Panc1 (cell line): ENCODE data around the gene NRBP1.

Source experiments
- POLR2AphosphoS5 ChIP-seq: IDR thresholded peaks from 2 replicates; pipeline ENCODE4 v1.6.1; 2012; ENCODE audit warnings: mild to moderate bottlenecking, low read depth, low read length, moderate library complexity
- SIN3A ChIP-seq: IDR thresholded peaks from 2 replicates; pipeline ENCODE4 v1.6.1; 2012; ENCODE audit warnings: low read depth, mild to moderate bottlenecking, low read length, moderate library complexity, borderline replicate concordance; ENCODE audit not compliant: insufficient read depth
- TCF7L2 ChIP-seq: IDR thresholded peaks from 2 replicates; pipeline ENCODE4 v1.6.1; 2011; ENCODE audit warnings: mild to moderate bottlenecking, low read depth, low read length, inconsistent platforms
- TF ChIP-seq, protein P1 (sequence below): fragments of 450-650 bp; IDR thresholded peaks from 2 replicates; pipeline ENCODE4 v1.5.1; 2017; ENCODE audit warnings: mild to moderate bottlenecking
- TF ChIP-seq, protein P2 (sequence below), 2 experiments: IDR thresholded peaks; 2 replicates each; pipeline ENCODE4 v1.6.1; 2011 to 2012; ENCODE audit warnings: low read depth in 2 of 2, control low read depth in 1 of 2, low read length in 1 of 2, mild to moderate bottlenecking in 1 of 2, moderate library complexity in 1 of 2; ENCODE audit not compliant: insufficient read depth in 1 of 2

DNA sequence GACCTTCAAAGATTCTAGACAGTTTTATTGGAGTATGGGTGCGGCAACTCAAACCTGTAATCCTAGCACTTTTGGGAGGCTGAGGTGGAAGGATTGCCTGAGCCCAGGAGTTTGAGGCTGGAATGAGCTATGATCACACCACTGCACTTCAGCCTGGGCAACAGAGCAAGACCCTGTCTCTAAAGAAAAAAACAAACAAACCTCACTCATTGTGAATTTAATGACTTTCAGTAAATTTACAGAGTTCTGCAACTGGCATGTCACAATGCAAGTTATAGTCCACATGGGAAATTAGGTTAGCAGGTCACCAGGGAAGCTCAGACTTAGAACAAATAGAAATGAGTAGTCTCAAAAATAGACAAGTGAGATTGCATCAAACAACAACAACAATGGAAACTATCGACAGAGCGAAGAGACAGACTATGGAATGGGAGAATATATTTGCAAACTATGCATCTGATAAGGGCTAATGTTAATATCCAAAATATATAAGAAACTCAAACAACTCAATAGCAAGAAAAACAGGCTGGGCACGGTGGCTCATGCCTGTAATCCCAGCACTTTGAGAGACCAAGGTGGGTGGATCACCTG, 6.7 kb upstream of the NRBP1 start:
- TF ChIP-seq, protein P1, sequence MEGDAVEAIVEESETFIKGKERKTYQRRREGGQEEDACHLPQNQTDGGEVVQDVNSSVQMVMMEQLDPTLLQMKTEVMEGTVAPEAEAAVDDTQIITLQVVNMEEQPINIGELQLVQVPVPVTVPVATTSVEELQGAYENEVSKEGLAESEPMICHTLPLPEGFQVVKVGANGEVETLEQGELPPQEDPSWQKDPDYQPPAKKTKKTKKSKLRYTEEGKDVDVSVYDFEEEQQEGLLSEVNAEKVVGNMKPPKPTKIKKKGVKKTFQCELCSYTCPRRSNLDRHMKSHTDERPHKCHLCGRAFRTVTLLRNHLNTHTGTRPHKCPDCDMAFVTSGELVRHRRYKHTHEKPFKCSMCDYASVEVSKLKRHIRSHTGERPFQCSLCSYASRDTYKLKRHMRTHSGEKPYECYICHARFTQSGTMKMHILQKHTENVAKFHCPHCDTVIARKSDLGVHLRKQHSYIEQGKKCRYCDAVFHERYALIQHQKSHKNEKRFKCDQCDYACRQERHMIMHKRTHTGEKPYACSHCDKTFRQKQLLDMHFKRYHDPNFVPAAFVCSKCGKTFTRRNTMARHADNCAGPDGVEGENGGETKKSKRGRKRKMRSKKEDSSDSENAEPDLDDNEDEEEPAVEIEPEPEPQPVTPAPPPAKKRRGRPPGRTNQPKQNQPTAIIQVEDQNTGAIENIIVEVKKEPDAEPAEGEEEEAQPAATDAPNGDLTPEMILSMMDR, result no peak
- TF ChIP-seq POLR2AphosphoS5 (no peak), SIN3A (no peak), TCF7L2 (no peak)
- TF ChIP-seq, protein P2, sequence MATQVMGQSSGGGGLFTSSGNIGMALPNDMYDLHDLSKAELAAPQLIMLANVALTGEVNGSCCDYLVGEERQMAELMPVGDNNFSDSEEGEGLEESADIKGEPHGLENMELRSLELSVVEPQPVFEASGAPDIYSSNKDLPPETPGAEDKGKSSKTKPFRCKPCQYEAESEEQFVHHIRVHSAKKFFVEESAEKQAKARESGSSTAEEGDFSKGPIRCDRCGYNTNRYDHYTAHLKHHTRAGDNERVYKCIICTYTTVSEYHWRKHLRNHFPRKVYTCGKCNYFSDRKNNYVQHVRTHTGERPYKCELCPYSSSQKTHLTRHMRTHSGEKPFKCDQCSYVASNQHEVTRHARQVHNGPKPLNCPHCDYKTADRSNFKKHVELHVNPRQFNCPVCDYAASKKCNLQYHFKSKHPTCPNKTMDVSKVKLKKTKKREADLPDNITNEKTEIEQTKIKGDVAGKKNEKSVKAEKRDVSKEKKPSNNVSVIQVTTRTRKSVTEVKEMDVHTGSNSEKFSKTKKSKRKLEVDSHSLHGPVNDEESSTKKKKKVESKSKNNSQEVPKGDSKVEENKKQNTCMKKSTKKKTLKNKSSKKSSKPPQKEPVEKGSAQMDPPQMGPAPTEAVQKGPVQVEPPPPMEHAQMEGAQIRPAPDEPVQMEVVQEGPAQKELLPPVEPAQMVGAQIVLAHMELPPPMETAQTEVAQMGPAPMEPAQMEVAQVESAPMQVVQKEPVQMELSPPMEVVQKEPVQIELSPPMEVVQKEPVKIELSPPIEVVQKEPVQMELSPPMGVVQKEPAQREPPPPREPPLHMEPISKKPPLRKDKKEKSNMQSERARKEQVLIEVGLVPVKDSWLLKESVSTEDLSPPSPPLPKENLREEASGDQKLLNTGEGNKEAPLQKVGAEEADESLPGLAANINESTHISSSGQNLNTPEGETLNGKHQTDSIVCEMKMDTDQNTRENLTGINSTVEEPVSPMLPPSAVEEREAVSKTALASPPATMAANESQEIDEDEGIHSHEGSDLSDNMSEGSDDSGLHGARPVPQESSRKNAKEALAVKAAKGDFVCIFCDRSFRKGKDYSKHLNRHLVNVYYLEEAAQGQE (IDR thresholded peaks at IDR 0.05; ENCODE audit: insufficient read depth in 1 of 2, low read depth in 2 of 2, low read length in 1 of 2), result no peak
